ENCODE data around the gene STAC3. TPM values are rescaled to one million over a fixed set of nuclear protein-coding genes. Genes with fewer than 3 reads are reported as not detected.

Gene STAC3
- polyA plus RNA-seq, 1 donor = 4.0 TPM

- Histone ChIP-seq H3K4me3 (ENCODE audit: low read length) (no peak overlapping the region), H3K9me3 (ENCODE audit: control insufficient read depth, low read depth, low read length) (peaks cover 4% of the 10 kb centered on the region), H3K27me3 (ENCODE audit: control insufficient read depth, insufficient read depth, low read length) (peaks cover 46% of the 10 kb centered on the region), H3K36me3 (ENCODE audit: control insufficient read depth, insufficient read depth, low read length) (peaks cover 40% of the 10 kb centered on the region), H3K4me1 (ENCODE audit: control insufficient read depth, insufficient read depth, low read length) (peaks cover 6% of the 10 kb centered on the region), H3K27ac (ENCODE audit: low read length) (no peak overlapping the region)
- whole genome bisulfite sequencing (ENCODE audit: insufficient coverage, low lambda C conversion rate) = 100% methylated on average over 1 of the region's 4 CpGs
- no peak for DNase-seq
These were observed 37.1 kb downstream of the STAC3 start for GRCh38 chr12:57213763-57214397.

DNA sequence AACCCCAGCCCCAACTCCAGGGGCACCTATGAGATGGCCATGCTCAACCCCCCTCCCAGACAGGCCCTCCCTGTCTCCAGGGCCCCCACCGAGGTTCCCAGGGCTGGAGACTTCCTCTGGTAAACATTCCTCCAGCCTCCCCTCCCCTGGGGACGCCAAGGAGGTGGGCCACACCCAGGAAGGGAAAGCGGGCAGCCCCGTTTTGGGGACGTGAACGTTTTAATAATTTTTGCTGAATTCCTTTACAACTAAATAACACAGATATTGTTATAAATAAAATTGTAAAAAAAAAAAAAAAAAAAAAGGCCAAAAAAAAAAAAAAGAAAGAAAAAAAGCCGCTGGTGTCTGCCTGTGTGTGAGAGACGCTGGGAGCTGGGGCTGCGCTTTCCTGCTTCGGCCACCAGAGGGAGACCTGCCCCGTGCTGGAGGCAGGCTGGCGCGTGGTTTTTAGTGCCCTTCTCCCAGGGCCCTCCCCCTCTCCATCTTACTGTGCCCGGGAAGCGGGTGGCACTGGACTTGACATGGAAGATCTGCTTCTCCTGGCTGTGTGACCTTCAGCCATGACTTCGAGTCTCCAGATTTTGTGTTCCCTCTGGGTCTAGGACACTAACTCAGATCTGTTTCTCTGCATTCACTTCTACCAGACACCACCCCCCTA is 37.8 kb downstream of the STAC3 start:
- 40% methylated on average over 1 of the region's 16 CpGs for WGBS (ENCODE audit: insufficient coverage, low lambda C conversion rate)

DNA sequence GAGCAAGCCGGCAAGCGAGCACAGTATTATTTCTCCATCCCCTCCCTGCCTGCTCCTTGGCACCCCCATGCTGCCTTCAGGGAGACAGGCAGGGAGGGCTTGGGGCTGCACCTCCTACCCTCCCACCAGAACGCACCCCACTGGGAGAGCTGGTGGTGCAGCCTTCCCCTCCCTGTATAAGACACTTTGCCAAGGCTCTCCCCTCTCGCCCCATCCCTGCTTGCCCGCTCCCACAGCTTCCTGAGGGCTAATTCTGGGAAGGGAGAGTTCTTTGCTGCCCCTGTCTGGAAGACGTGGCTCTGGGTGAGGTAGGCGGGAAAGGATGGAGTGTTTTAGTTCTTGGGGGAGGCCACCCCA is 38.3 kb downstream of the STAC3 start:
- Histone ChIP-seq H3K27ac (ENCODE audit: low read length) (no peak overlapping the region), H3K9me3 (ENCODE audit: control insufficient read depth, low read depth, low read length) (peaks cover 4% of the 10 kb centered on the region), H3K36me3 (ENCODE audit: control insufficient read depth, insufficient read depth, low read length) (peaks cover 52% of the 10 kb centered on the region), H3K4me3 (ENCODE audit: low read length) (no peak overlapping the region), H3K27me3 (ENCODE audit: control insufficient read depth, insufficient read depth, low read length) (peaks cover 34% of the 10 kb centered on the region), H3K4me1 (ENCODE audit: control insufficient read depth, insufficient read depth, low read length) (peaks cover 6% of the 10 kb centered on the region)
- no peak for DNase-seq
- no CpG with 5 or more reads among the region's 7 CpGs for WGBS (ENCODE audit: insufficient coverage, low lambda C conversion rate)

More for the DNA sequence above, 37.8 kb downstream of the STAC3 start:
- H3K36me3 ChIP-seq (ENCODE audit: control insufficient read depth, insufficient read depth, low read length) = peaks cover 47% of the 10 kb centered on the region
- peak; percentile 81 to 82 for DNase-seq
- peaks cover 4% of the 10 kb centered on the region for H3K9me3 ChIP-seq (ENCODE audit: control insufficient read depth, low read depth, low read length)
- H3K27ac ChIP-seq (ENCODE audit: low read length) = no peak overlapping the region
- peaks cover 39% of the 10 kb centered on the region for H3K27me3 ChIP-seq (ENCODE audit: control insufficient read depth, insufficient read depth, low read length)
- H3K4me3 ChIP-seq (ENCODE audit: low read length) = no peak overlapping the region
- H3K4me1 ChIP-seq (ENCODE audit: control insufficient read depth, insufficient read depth, low read length) = peaks cover 6% of the 10 kb centered on the region

DNA sequence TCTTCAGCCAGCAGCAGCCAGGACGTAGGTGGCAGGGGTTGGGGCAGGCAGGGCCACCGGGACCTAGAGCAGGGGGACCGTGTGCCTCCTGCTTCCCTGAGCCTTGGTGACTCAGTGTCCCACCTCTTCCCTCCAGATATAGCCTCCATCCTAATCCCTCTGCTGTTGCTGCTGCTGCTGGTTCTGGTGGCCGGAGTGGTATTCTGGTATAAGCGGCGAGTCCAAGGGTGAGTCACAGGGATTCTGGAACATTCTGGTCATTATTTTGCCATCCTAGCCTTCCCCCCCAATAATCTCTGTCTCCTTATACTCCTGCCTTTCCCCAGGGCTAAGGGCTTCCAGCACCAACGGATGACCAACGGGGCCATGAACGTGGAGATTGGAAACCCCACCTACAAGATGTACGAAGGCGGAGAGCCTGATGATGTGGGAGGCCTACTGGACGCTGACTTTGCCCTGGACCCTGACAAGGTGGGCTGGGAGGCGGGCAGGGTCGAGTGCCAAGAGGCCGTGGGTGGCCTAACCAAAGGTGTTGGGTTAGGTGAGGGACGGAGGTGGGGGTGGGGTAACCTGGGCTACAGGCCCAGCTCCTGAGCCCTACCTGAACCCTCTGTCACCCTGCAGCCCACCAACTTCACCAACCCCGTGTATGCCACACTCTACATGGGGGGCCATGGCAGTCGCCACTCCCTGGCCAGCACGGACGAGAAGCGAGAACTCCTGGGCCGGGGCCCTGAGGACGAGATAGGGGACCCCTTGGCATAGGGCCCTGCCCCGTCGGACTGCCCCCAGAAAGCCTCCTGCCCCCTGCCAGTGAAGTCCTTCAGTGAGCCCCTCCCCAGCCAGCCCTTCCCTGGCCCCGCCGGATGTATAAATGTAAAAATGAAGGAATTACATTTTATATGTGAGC is 38.9 kb downstream of the STAC3 start:
- Histone ChIP-seq H3K4me3 (ENCODE audit: low read length) (no peak overlapping the region), H3K27me3 (ENCODE audit: control insufficient read depth, insufficient read depth, low read length) (peaks cover 28% of the 10 kb centered on the region), H3K27ac (ENCODE audit: low read length) (no peak overlapping the region), H3K9me3 (ENCODE audit: control insufficient read depth, low read depth, low read length) (peaks cover 1% of the 10 kb centered on the region), H3K36me3 (ENCODE audit: control insufficient read depth, insufficient read depth, low read length) (peaks cover 57% of the 10 kb centered on the region), H3K4me1 (ENCODE audit: control insufficient read depth, insufficient read depth, low read length) (peaks cover 1% of the 10 kb centered on the region)
- no peak for DNase-seq
- no CpG with 5 or more reads among the region's 27 CpGs for WGBS (ENCODE audit: insufficient coverage, low lambda C conversion rate)

DNA sequence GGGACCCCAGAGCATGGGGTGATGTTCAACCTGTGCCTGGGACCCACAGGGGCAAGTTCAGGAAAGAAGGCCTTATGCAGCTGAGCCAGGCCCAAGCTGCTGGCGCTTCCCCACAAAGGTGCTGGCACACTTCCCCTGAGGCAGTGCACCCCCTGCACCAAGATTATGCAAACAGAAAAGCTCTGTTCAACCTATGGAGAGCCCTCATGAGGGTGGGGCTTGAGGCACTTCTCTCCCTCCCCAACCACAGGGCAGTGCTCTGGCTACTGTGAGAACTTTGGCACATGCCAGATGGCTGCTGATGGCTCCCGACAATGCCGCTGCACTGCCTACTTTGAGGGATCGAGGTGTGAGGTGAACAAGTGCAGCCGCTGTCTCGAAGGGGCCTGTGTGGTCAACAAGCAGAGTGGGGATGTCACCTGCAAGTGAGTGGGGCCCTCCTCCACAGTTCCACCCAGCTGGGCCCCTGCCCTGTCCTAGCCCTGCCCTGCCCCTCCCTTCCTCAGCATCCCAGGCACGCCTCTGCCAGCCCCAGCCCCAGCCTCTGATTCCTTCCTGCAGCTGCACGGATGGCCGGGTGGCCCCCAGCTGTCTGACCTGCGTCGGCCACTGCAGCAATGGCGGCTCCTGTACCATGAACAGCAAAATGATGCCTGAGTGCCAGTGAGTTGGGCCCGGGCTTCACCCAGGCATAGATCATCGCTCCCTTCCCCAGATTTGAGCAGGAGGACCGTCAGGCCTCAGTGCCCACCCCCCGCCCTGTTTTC is 39.9 kb downstream of the STAC3 start:
- no peaks in the 10 kb centered on the region for H3K9me3 ChIP-seq (ENCODE audit: control insufficient read depth, low read depth, low read length)
- DNase-seq = no peak
- H3K27me3 ChIP-seq (ENCODE audit: control insufficient read depth, insufficient read depth, low read length) = peaks cover 20% of the 10 kb centered on the region
- H3K4me1 ChIP-seq (ENCODE audit: control insufficient read depth, insufficient read depth, low read length) = no peaks in the 10 kb centered on the region
- no CpG with 5 or more reads among the region's 16 CpGs for WGBS (ENCODE audit: insufficient coverage, low lambda C conversion rate)
- no peak overlapping the region for H3K4me3 ChIP-seq (ENCODE audit: low read length)
- peaks cover 63% of the 10 kb centered on the region for H3K36me3 ChIP-seq (ENCODE audit: control insufficient read depth, insufficient read depth, low read length)
- H3K27ac ChIP-seq (ENCODE audit: low read length) = no peak overlapping the region

GRCh38 chr12:57210461-57210860 is 40.5 kb downstream of the STAC3 start:
- H3K9me3 ChIP-seq (ENCODE audit: control insufficient read depth, low read depth, low read length) = no peaks in the 10 kb centered on the region
- WGBS (ENCODE audit: insufficient coverage, low lambda C conversion rate) = no CpG with 5 or more reads among the region's 15 CpGs
- H3K4me1 ChIP-seq (ENCODE audit: control insufficient read depth, insufficient read depth, low read length) = no peaks in the 10 kb centered on the region
- peaks cover 69% of the 10 kb centered on the region for H3K36me3 ChIP-seq (ENCODE audit: control insufficient read depth, insufficient read depth, low read length)
- H3K4me3 ChIP-seq (ENCODE audit: low read length) = no peak overlapping the region
- H3K27me3 ChIP-seq (ENCODE audit: control insufficient read depth, insufficient read depth, low read length) = peaks cover 14% of the 10 kb centered on the region
- DNase-seq = no peak
- H3K27ac ChIP-seq (ENCODE audit: low read length) = no peak overlapping the region

DNA sequence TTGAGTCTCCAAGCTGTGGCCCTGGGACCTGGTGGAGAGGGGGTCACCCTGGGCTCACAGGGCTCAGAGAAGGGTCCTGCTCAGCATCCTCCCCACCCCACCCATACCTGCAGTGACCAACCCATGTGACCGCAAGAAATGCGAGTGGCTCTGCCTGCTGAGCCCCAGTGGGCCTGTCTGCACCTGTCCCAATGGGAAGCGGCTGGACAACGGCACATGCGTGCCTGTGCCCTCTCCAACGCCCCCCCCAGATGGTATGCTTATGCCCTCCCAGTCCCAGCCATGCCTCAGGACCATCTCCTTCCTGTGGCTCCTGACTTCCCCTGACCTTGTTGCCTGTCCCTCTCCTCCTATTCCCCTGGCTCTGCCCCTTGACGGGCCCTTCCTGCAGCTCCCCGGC is 41.1 kb downstream of the STAC3 start:
- DNase-seq = no peak
- peaks cover 8% of the 10 kb centered on the region for H3K27me3 ChIP-seq (ENCODE audit: control insufficient read depth, insufficient read depth, low read length)
- H3K27ac ChIP-seq (ENCODE audit: low read length) = no peak overlapping the region
- no peak overlapping the region for H3K4me3 ChIP-seq (ENCODE audit: low read length)
- WGBS (ENCODE audit: insufficient coverage, low lambda C conversion rate) = no CpG with 5 or more reads among the region's 8 CpGs
- peaks cover 74% of the 10 kb centered on the region for H3K36me3 ChIP-seq (ENCODE audit: control insufficient read depth, insufficient read depth, low read length)
- H3K4me1 ChIP-seq (ENCODE audit: control insufficient read depth, insufficient read depth, low read length) = no peaks in the 10 kb centered on the region
- no peaks in the 10 kb centered on the region for H3K9me3 ChIP-seq (ENCODE audit: control insufficient read depth, low read depth, low read length)

- Histone ChIP-seq H3K4me3 (ENCODE audit: low read length) (no peak overlapping the region), H3K27ac (ENCODE audit: low read length) (no peak overlapping the region), H3K9me3 (ENCODE audit: control insufficient read depth, low read depth, low read length) (no peaks in the 10 kb centered on the region), H3K36me3 (ENCODE audit: control insufficient read depth, insufficient read depth, low read length) (peaks cover 86% of the 10 kb centered on the region), H3K27me3 (ENCODE audit: control insufficient read depth, insufficient read depth, low read length) (peaks cover under 1% of the 10 kb centered on the region), H3K4me1 (ENCODE audit: control insufficient read depth, insufficient read depth, low read length) (no peaks in the 10 kb centered on the region)
- no peak for DNase-seq
- 80% methylated on average over 1 of the region's 22 CpGs for WGBS (ENCODE audit: insufficient coverage, low lambda C conversion rate)
These were observed 42.2 kb downstream of the STAC3 start for GRCh38 chr12:57208631-57209282.

DNA sequence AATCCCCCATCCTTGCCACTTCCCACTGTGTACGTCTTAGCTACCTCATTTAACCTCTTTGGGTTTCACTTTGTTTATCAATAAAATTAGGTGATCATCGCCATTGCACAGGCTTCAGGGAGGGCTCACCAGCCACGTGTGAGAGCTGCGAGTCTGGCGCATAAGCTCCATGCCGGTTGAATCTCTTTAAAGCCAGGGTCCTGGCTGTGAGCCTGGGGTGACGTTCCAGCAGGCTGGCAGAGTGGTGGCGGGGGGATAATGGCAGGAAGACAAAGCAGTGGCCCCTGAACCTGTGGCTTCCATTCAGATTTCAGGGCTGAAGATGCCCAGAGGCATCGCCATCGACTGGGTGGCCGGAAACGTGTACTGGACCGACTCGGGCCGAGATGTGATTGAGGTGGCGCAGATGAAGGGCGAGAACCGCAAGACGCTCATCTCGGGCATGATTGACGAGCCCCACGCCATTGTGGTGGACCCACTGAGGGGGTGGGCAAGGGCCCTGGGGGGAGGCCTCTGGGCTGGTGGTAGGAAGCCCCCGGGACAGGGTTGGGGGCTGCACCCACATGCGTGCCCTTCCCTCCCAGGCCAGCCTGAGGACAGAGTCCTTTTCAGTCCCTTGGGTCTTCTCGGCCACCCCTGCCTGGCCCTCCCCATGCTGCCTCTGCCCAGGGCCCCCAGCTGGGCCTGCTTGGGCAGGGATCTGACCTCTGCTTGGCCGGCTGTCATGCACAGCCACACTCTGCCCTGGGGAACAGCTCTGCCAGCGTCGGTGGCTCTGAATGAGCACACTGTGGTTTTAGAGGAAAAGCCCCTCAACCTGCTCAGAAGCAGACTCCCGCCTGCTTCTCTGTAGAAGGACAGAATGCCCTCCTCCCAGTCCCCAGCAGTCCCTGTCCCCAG is 43.0 kb downstream of the STAC3 start:
- H3K4me3 ChIP-seq (ENCODE audit: low read length) = no peak overlapping the region
- no peaks in the 10 kb centered on the region for H3K27me3 ChIP-seq (ENCODE audit: control insufficient read depth, insufficient read depth, low read length)
- peaks cover 93% of the 10 kb centered on the region for H3K36me3 ChIP-seq (ENCODE audit: control insufficient read depth, insufficient read depth, low read length)
- no CpG with 5 or more reads among the region's 29 CpGs for WGBS (ENCODE audit: insufficient coverage, low lambda C conversion rate)
- no peak overlapping the region for H3K27ac ChIP-seq (ENCODE audit: low read length)
- H3K4me1 ChIP-seq (ENCODE audit: control insufficient read depth, insufficient read depth, low read length) = no peaks in the 10 kb centered on the region
- no peaks in the 10 kb centered on the region for H3K9me3 ChIP-seq (ENCODE audit: control insufficient read depth, low read depth, low read length)
- DNase-seq = no peak

Measured in large intestine (tissue), 3 donors.